Liver (tissue), 9 donors: ENCODE data around the gene TDRD9. TPM values are rescaled to one million over a fixed set of nuclear protein-coding genes. Genes with fewer than 3 reads are reported as not detected.

Experiments used
- DNase-seq: peaks from one replicate; pipeline ENCODE4 v3.0.0-alpha.2; 2017; ENCODE audit warnings: low spot score
- H3K27ac ChIP-seq, 2 donors: one replicate each; pipeline ENCODE4 v1.7.0; 2013; ENCODE audit warnings: inconsistent platforms in 2 of 2, low read length in 2 of 2, control low read depth in 1 of 2, low read depth in 1 of 2, mild to moderate bottlenecking in 1 of 2
- H3K27me3 ChIP-seq, 4 donors: one replicate each; pipeline versions ENCODE4 v1.6.1 to v1.7.0; 2013; ENCODE audit warnings: low read length in 3 of 4, inconsistent platforms in 1 of 4, mild to moderate bottlenecking in 1 of 4, moderate library complexity in 1 of 4; ENCODE audit not compliant: control insufficient read depth in 4 of 4, insufficient read depth in 4 of 4
- H3K36me3 ChIP-seq, 4 donors: one replicate each; pipeline versions ENCODE4 v1.6.1 to v1.7.0; 2013; ENCODE audit warnings: low read length in 3 of 4, mild to moderate bottlenecking in 3 of 4, low read depth in 1 of 4, moderate library complexity in 1 of 4; ENCODE audit not compliant: control insufficient read depth in 4 of 4, insufficient read depth in 3 of 4
- H3K4me1 ChIP-seq, 4 donors: one replicate each; pipeline versions ENCODE4 v1.6.1 to v1.7.0; 2013; ENCODE audit warnings: low read length in 3 of 4, mild to moderate bottlenecking in 3 of 4, moderate library complexity in 1 of 4; ENCODE audit not compliant: control insufficient read depth in 4 of 4, insufficient read depth in 4 of 4
- H3K4me3 ChIP-seq, 3 donors: one replicate each; pipeline versions ENCODE4 v1.6.1 to v1.7.0; 2013; ENCODE audit warnings: low read length in 3 of 3, control low read depth in 1 of 3, low read depth in 1 of 3, mild to moderate bottlenecking in 1 of 3
- H3K9ac ChIP-seq, 2 donors: one replicate each; pipeline ENCODE4 v1.7.0; 2013; ENCODE audit warnings: low read length in 2 of 2, mild to moderate bottlenecking in 2 of 2, moderate library complexity in 2 of 2, control low read depth in 1 of 2, low read depth in 1 of 2
- H3K9me3 ChIP-seq, 4 donors: one replicate each; pipeline versions ENCODE4 v1.6.1 to v1.7.0; 2013; ENCODE audit warnings: low read length in 3 of 4; ENCODE audit not compliant: control insufficient read depth in 4 of 4
- CTCF ChIP-seq: fragments of 150-350 bp; IDR thresholded peaks from 2 replicates; pipeline ENCODE4 v1.5.1; 2017; ENCODE audit warnings: improper control_type of control experiment, low read depth, low read length; ENCODE audit not compliant: missing input control
- EGR1 ChIP-seq, 2 donors: IDR thresholded peaks; 2 replicates each; pipeline ENCODE4 v1.6.1; 2016 to 2018; ENCODE audit warnings: antibody characterized with exemption in 2 of 2, low read depth in 2 of 2
- FOXA1 ChIP-seq: IDR thresholded peaks from 2 replicates; pipeline ENCODE4 v1.6.1; 2016; ENCODE audit warnings: antibody characterized with exemption
- FOXA2 ChIP-seq: IDR thresholded peaks from 2 replicates; pipeline ENCODE4 v1.6.1; 2016; ENCODE audit warnings: antibody characterized with exemption
- GABPA ChIP-seq, 2 donors: IDR thresholded peaks in 1 of 2; conservative IDR thresholded peaks in 1 of 2; 2 replicates each; pipeline ENCODE4 v1.6.1; 2016; ENCODE audit warnings: antibody characterized with exemption in 2 of 2, mild to moderate bottlenecking in 1 of 2, moderate library complexity in 1 of 2
- HNF4A ChIP-seq, 2 donors: conservative IDR thresholded peaks; 2 replicates each; pipeline ENCODE4 v1.6.1; 2016; ENCODE audit warnings: antibody characterized with exemption in 2 of 2, mild to moderate bottlenecking in 2 of 2
- JUND ChIP-seq, 2 donors: IDR thresholded peaks; 2 replicates each; pipeline ENCODE4 v1.6.1; 2016; ENCODE audit warnings: antibody characterized with exemption in 2 of 2
- MAX ChIP-seq: IDR thresholded peaks from 2 replicates; pipeline ENCODE4 v1.6.1; 2016; ENCODE audit warnings: antibody characterized with exemption
- NR2F2 ChIP-seq: IDR thresholded peaks from 2 replicates; pipeline ENCODE4 v1.6.1; 2016; ENCODE audit warnings: antibody characterized with exemption
- RAD21 ChIP-seq, 2 donors: IDR thresholded peaks; 2 replicates each; pipeline ENCODE4 v1.6.1; 2016; ENCODE audit warnings: antibody characterized with exemption in 2 of 2, mild to moderate bottlenecking in 2 of 2
- RXRA ChIP-seq, 2 donors: IDR thresholded peaks; 2 replicates each; pipeline ENCODE4 v1.6.1; 2017 to 2018; ENCODE audit warnings: antibody characterized with exemption in 2 of 2, mild to moderate bottlenecking in 1 of 2
- SP1 ChIP-seq: IDR thresholded peaks from 2 replicates; pipeline ENCODE4 v1.6.1; 2018; ENCODE audit warnings: antibody characterized with exemption, mild to moderate bottlenecking
- TAF1 ChIP-seq: conservative IDR thresholded peaks from 2 replicates; pipeline ENCODE4 v1.6.1; 2016; ENCODE audit warnings: antibody characterized with exemption, mild to moderate bottlenecking
- YY1 ChIP-seq: IDR thresholded peaks from 2 replicates; pipeline ENCODE4 v1.6.1; 2016; ENCODE audit warnings: antibody characterized with exemption, mild to moderate bottlenecking
- WGBS: extraction: QIAGEN DNeasy Blood & Tissue Kit; methylation state at CpG from one replicate; pipeline ENCODE4 v1.1.7; 2013; 5-methylcytosine and 5-hydroxymethylcytosine counted together
- polyA plus RNA-seq, 2 donors: library from polyadenylated mRNA; stranded (reverse) in 1 of 2; unstranded in 1 of 2; fragments of 200-250 nt in 1 of 2; fragments of >200 nt in 1 of 2; fragmentation: Nextera tagmentation in 1 of 2; extraction: Ambion mirVana in 1 of 2; gene quantifications; one replicate each; pipeline versions ENCODE4 v1.2.1 to v1.2.3, GENCODE V29; 2013 to 2015
- total RNA-seq, 2 donors: library from RNA; depleted of rRNA; stranded (reverse); fragments of >200 nt; gene quantifications; one replicate each; pipeline ENCODE4 v1.2.3, GENCODE V29; 2014
- TF ChIP-seq, protein P1 (sequence below): IDR thresholded peaks from 2 replicates; pipeline ENCODE4 v1.6.1; 2016; ENCODE audit warnings: antibody characterized with exemption
- TF ChIP-seq, protein P2 (sequence below): IDR thresholded peaks from 2 replicates; pipeline ENCODE4 v1.6.1; 2016; ENCODE audit warnings: antibody characterized with exemption, mild to moderate bottlenecking
- donor health status: healthy.
- donor health status: healthy.
- donor health status: healthy.
- donor health status: healthy.
- donor health status: healthy.

Gene TDRD9
- total and polyA plus RNA-seq, 4 donors: 0.12 to 1.0 (median 0.46) TPM

- Histone ChIP-seq H3K9ac (no peak overlapping the region), H3K9me3 (peaks cover 0 to 2% (median 1%) of the 10 kb centered on the region in 4 donors), H3K4me1 (no peaks in the 10 kb centered on the region), H3K27ac (no peak overlapping the region), H3K4me3 (no peak overlapping the region), H3K27me3 (no peaks in the 10 kb centered on the region), H3K36me3 (no peaks in the 10 kb centered on the region)
- no peak for DNase-seq
- TF ChIP-seq HNF4A (conservative IDR thresholded peaks at IDR 0.05) (no peak), JUND (IDR thresholded peaks at IDR 0.05) (no peak), NR2F2 (no peak), RAD21 (IDR thresholded peaks at IDR 0.05) (no peak), CTCF (no peak), RXRA (IDR thresholded peaks at IDR 0.05) (no peak), MAX (no peak), EGR1 (IDR thresholded peaks at IDR 0.05; ENCODE audit: low read depth in 2 of 2) (no peak), SP1 (no peak), YY1 (no peak), FOXA2 (no peak), FOXA1 (no peak), TAF1 (no peak)
- TF ChIP-seq, protein P1, sequence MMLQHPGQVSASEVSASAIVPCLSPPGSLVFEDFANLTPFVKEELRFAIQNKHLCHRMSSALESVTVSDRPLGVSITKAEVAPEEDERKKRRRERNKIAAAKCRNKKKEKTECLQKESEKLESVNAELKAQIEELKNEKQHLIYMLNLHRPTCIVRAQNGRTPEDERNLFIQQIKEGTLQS: no peak
- 89% methylated on average over 1 of the region's 1 CpG for WGBS
Measured at GRCh38 chr14:103989034-103989433, 60.8 kb downstream of the TDRD9 start.

- Histone ChIP-seq H3K36me3 (no peaks in the 10 kb centered on the region), H3K4me3 (no peak overlapping the region), H3K4me1 (peaks cover 0 to 3% (median 0%) of the 10 kb centered on the region in 4 donors), H3K9ac (no peak overlapping the region), H3K9me3 (peaks cover 0 to 2% (median 1%) of the 10 kb centered on the region in 4 donors), H3K27me3 (no peaks in the 10 kb centered on the region), H3K27ac (no peak overlapping the region)
- no peak for TF ChIP-seq RAD21 (IDR thresholded peaks at IDR 0.05)
- TF ChIP-seq SP1: no peak
- TF ChIP-seq NR2F2: no peak
- TF ChIP-seq EGR1 (IDR thresholded peaks at IDR 0.05; ENCODE audit: low read depth in 2 of 2): no peak
- TF ChIP-seq FOXA1: no peak
- no peak for TF ChIP-seq GABPA (IDR thresholded peaks at IDR 0.05 in 1 of 2, conservative IDR thresholded peaks at IDR 0.05 in 1 of 2)
- no peak for TF ChIP-seq JUND (IDR thresholded peaks at IDR 0.05)
- 92% methylated on average over 4 of the region's 4 CpGs for WGBS
- DNase-seq: no peak
Measured at GRCh38 chr14:103989964-103990363, 61.7 kb downstream of the TDRD9 start.

DNA sequence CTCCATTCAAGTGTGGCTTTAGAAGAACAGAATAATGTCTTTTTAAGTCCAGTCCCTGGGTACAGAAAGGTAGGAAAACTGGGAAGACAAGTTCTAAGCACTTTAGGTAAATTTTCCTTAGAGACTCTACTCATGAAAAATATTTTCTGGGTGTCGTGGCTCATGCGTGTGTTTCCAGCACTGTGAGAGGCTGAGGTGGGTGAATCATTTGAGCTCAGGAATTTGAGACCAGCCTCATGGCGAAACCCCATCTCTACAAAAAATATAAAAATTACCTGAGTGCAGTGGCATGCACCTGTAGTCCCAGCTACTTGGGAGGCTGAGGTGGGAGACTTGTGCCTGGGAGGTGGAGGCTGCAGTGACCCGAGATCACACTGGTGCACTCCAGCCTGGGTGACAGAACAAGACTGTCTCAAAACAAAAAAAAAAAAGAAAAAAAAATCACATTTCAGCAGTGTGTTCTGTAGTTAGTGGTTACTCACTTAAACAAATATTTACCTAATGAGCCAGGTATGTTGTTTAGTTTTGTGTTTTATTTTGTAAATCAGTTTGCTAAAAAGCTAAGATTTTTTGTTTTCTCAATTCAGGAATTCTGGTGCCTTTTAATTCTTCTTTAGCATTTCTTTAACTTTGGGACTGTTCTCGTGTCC, 66.4 kb downstream of the TDRD9 start:
- no peaks in the 10 kb centered on the region for H3K36me3 ChIP-seq
- no peak overlapping the region for H3K4me3 ChIP-seq
- H3K27ac ChIP-seq: no peak overlapping the region
- no peak overlapping the region for H3K9ac ChIP-seq
- no peak for DNase-seq
- H3K4me1 ChIP-seq: peaks cover 0 to 5% (median 0%) of the 10 kb centered on the region in 4 donors
- H3K27me3 ChIP-seq: no peaks in the 10 kb centered on the region
- TF ChIP-seq, protein P2, sequence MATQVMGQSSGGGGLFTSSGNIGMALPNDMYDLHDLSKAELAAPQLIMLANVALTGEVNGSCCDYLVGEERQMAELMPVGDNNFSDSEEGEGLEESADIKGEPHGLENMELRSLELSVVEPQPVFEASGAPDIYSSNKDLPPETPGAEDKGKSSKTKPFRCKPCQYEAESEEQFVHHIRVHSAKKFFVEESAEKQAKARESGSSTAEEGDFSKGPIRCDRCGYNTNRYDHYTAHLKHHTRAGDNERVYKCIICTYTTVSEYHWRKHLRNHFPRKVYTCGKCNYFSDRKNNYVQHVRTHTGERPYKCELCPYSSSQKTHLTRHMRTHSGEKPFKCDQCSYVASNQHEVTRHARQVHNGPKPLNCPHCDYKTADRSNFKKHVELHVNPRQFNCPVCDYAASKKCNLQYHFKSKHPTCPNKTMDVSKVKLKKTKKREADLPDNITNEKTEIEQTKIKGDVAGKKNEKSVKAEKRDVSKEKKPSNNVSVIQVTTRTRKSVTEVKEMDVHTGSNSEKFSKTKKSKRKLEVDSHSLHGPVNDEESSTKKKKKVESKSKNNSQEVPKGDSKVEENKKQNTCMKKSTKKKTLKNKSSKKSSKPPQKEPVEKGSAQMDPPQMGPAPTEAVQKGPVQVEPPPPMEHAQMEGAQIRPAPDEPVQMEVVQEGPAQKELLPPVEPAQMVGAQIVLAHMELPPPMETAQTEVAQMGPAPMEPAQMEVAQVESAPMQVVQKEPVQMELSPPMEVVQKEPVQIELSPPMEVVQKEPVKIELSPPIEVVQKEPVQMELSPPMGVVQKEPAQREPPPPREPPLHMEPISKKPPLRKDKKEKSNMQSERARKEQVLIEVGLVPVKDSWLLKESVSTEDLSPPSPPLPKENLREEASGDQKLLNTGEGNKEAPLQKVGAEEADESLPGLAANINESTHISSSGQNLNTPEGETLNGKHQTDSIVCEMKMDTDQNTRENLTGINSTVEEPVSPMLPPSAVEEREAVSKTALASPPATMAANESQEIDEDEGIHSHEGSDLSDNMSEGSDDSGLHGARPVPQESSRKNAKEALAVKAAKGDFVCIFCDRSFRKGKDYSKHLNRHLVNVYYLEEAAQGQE: no peak
- TF ChIP-seq NR2F2: no peak
- TF ChIP-seq FOXA1: no peak
- no peak for TF ChIP-seq TAF1
- TF ChIP-seq GABPA (IDR thresholded peaks at IDR 0.05 in 1 of 2, conservative IDR thresholded peaks at IDR 0.05 in 1 of 2): no peak
- no peak for TF ChIP-seq CTCF
- TF ChIP-seq JUND (IDR thresholded peaks at IDR 0.05): no peak
- H3K9me3 ChIP-seq: no peaks in the 10 kb centered on the region
- 75% methylated on average over 5 of the region's 5 CpGs for WGBS
